Measurements from ENCODE around the gene GAREM1.
"Not testable (repeated sequence)": the region's sequence is repeated elsewhere in the genome, so short reads cannot be mapped to it uniquely, and the experiment has no call there.

Gene GAREM1

GRCh38 chr18:32291623-32292022, 179.1 kb downstream of the GAREM1 start:
- not testable (repeated sequence) for H3K9me3 ChIP-seq (ENCODE audit: control insufficient read depth, low read length); H3K4me3 ChIP-seq (ENCODE audit: extremely low read depth, insufficient read depth, low read length, poor library complexity, severe bottlenecking); H3K36me3 ChIP-seq (ENCODE audit: control insufficient read depth, insufficient read depth, low read length); H3K27ac ChIP-seq (ENCODE audit: low read depth, low read length, severe bottlenecking); H3K4me1 ChIP-seq (ENCODE audit: control insufficient read depth, insufficient read depth, low read length, poor library complexity, severe bottlenecking)
- WGBS, 2 experiments (ENCODE audit: insufficient coverage in 2 of 2): 80 to 100% methylated on average over 1 to 2 of the region's 3 CpGs

- H3K9me3 ChIP-seq (ENCODE audit: control insufficient read depth, low read length): no peaks in the 10 kb centered on the region
Observed at GRCh38 chr18:32290810-32291209, 179.9 kb downstream of the GAREM1 start.

GRCh38 chr18:32289483-32290075, 181.1 kb downstream of the GAREM1 start:
- Histone ChIP-seq H3K4me1 (ENCODE audit: control insufficient read depth, insufficient read depth, low read length, poor library complexity, severe bottlenecking) (no peaks in the 10 kb centered on the region), H3K27ac (ENCODE audit: low read depth, low read length, severe bottlenecking) (no peak overlapping the region), H3K9me3 (ENCODE audit: control insufficient read depth, low read length) (no peaks in the 10 kb centered on the region), H3K4me3 (ENCODE audit: extremely low read depth, insufficient read depth, low read length, poor library complexity, severe bottlenecking) (no peak overlapping the region), H3K36me3 (ENCODE audit: control insufficient read depth, insufficient read depth, low read length) (peaks cover 5% of the 10 kb centered on the region)
- WGBS, 2 experiments (ENCODE audit: insufficient coverage in 2 of 2): no CpG with 5 or more reads among the region's 1 CpG

More at GRCh38 chr18:32290810-32291209, 179.9 kb downstream of the GAREM1 start:
- H3K27ac ChIP-seq (ENCODE audit: low read depth, low read length, severe bottlenecking): no peak overlapping the region
- H3K36me3 ChIP-seq (ENCODE audit: control insufficient read depth, insufficient read depth, low read length): peaks cover 5% of the 10 kb centered on the region
- H3K4me1 ChIP-seq (ENCODE audit: control insufficient read depth, insufficient read depth, low read length, poor library complexity, severe bottlenecking): no peaks in the 10 kb centered on the region
- 88% methylated on average over 1 of the region's 2 CpGs; no CpG with 5 or more reads in 1 of the 2 experiments for WGBS, 2 experiments (ENCODE audit: insufficient coverage in 2 of 2)
- H3K4me3 ChIP-seq (ENCODE audit: extremely low read depth, insufficient read depth, low read length, poor library complexity, severe bottlenecking): no peak overlapping the region

- no peak overlapping the region for H3K27ac ChIP-seq (ENCODE audit: low read depth, low read length, severe bottlenecking)
- H3K9me3 ChIP-seq (ENCODE audit: control insufficient read depth, low read length): no peaks in the 10 kb centered on the region
- no peak overlapping the region for H3K4me3 ChIP-seq (ENCODE audit: extremely low read depth, insufficient read depth, low read length, poor library complexity, severe bottlenecking)
- H3K36me3 ChIP-seq (ENCODE audit: control insufficient read depth, insufficient read depth, low read length): peaks cover 5% of the 10 kb centered on the region
- H3K4me1 ChIP-seq (ENCODE audit: control insufficient read depth, insufficient read depth, low read length, poor library complexity, severe bottlenecking): no peaks in the 10 kb centered on the region
- 93 to 98% methylated on average over 7 to 9 of the region's 9 CpGs for WGBS, 2 experiments (ENCODE audit: insufficient coverage in 2 of 2)
Observed at GRCh38 chr18:32287873-32288272, 182.8 kb downstream of the GAREM1 start.

GRCh38 chr18:32287249-32287648, 183.4 kb downstream of the GAREM1 start:
- Histone ChIP-seq H3K36me3 (ENCODE audit: control insufficient read depth, insufficient read depth, low read length) (peaks cover 5% of the 10 kb centered on the region), H3K4me1 (ENCODE audit: control insufficient read depth, insufficient read depth, low read length, poor library complexity, severe bottlenecking) (no peaks in the 10 kb centered on the region), H3K4me3 (ENCODE audit: extremely low read depth, insufficient read depth, low read length, poor library complexity, severe bottlenecking) (no peak overlapping the region), H3K27ac (ENCODE audit: low read depth, low read length, severe bottlenecking) (no peak overlapping the region), H3K9me3 (ENCODE audit: control insufficient read depth, low read length) (no peaks in the 10 kb centered on the region)
- WGBS, 2 experiments (ENCODE audit: insufficient coverage in 2 of 2): 91 to 98% methylated on average over 14 to 15 of the region's 16 CpGs

GRCh38 chr18:32286749-32287148, 183.9 kb downstream of the GAREM1 start:
- Histone ChIP-seq H3K4me3 (ENCODE audit: extremely low read depth, insufficient read depth, low read length, poor library complexity, severe bottlenecking) (no peak overlapping the region), H3K27ac (ENCODE audit: low read depth, low read length, severe bottlenecking) (no peak overlapping the region), H3K9me3 (ENCODE audit: control insufficient read depth, low read length) (no peaks in the 10 kb centered on the region), H3K4me1 (ENCODE audit: control insufficient read depth, insufficient read depth, low read length, poor library complexity, severe bottlenecking) (no peaks in the 10 kb centered on the region), H3K36me3 (ENCODE audit: control insufficient read depth, insufficient read depth, low read length) (peaks cover 5% of the 10 kb centered on the region)
- WGBS, 2 experiments (ENCODE audit: insufficient coverage in 2 of 2): 97 to 100% methylated on average over 3 to 4 of the region's 5 CpGs

- H3K9me3 ChIP-seq (ENCODE audit: control insufficient read depth, low read length): no peaks in the 10 kb centered on the region
- no peaks in the 10 kb centered on the region for H3K4me1 ChIP-seq (ENCODE audit: control insufficient read depth, insufficient read depth, low read length, poor library complexity, severe bottlenecking)
- no CpG with 5 or more reads among the region's 1 CpG for WGBS, 2 experiments (ENCODE audit: insufficient coverage in 2 of 2)
- no peak overlapping the region for H3K27ac ChIP-seq (ENCODE audit: low read depth, low read length, severe bottlenecking)
- H3K36me3 ChIP-seq (ENCODE audit: control insufficient read depth, insufficient read depth, low read length): peaks cover 5% of the 10 kb centered on the region
- H3K4me3 ChIP-seq (ENCODE audit: extremely low read depth, insufficient read depth, low read length, poor library complexity, severe bottlenecking): no peak overlapping the region
Observed at GRCh38 chr18:32284284-32284683, 186.4 kb downstream of the GAREM1 start.

GRCh38 chr18:32280911-32281310, 189.8 kb downstream of the GAREM1 start:
- H3K36me3 ChIP-seq (ENCODE audit: control insufficient read depth, insufficient read depth, low read length): no peaks in the 10 kb centered on the region
- H3K4me3 ChIP-seq (ENCODE audit: extremely low read depth, insufficient read depth, low read length, poor library complexity, severe bottlenecking): no peak overlapping the region
- H3K4me1 ChIP-seq (ENCODE audit: control insufficient read depth, insufficient read depth, low read length, poor library complexity, severe bottlenecking): no peaks in the 10 kb centered on the region
- H3K27ac ChIP-seq (ENCODE audit: low read depth, low read length, severe bottlenecking): no peak overlapping the region
- 83 to 95% methylated on average over 1 to 3 of the region's 4 CpGs for WGBS, 2 experiments (ENCODE audit: insufficient coverage in 2 of 2)
- no peaks in the 10 kb centered on the region for H3K9me3 ChIP-seq (ENCODE audit: control insufficient read depth, low read length)

GRCh38 chr18:32280188-32280783, 190.4 kb downstream of the GAREM1 start:
- no peaks in the 10 kb centered on the region for H3K9me3 ChIP-seq (ENCODE audit: control insufficient read depth, low read length)
- 78% methylated on average over 3 to 4 of the region's 4 CpGs for WGBS, 2 experiments (ENCODE audit: insufficient coverage in 2 of 2)

GRCh38 chr18:32278177-32278799, 192.4 kb downstream of the GAREM1 start:
- Histone ChIP-seq H3K36me3 (ENCODE audit: control insufficient read depth, insufficient read depth, low read length) (no peaks in the 10 kb centered on the region), H3K27ac (ENCODE audit: low read depth, low read length, severe bottlenecking) (no peak overlapping the region), H3K4me1 (ENCODE audit: control insufficient read depth, insufficient read depth, low read length, poor library complexity, severe bottlenecking) (no peaks in the 10 kb centered on the region), H3K4me3 (ENCODE audit: extremely low read depth, insufficient read depth, low read length, poor library complexity, severe bottlenecking) (no peak overlapping the region), H3K9me3 (ENCODE audit: control insufficient read depth, low read length) (no peaks in the 10 kb centered on the region)
- 83% methylated on average over 2 of the region's 4 CpGs; no CpG with 5 or more reads in 1 of the 2 experiments for WGBS, 2 experiments (ENCODE audit: insufficient coverage in 2 of 2)

More at GRCh38 chr18:32280188-32280783, 190.4 kb downstream of the GAREM1 start:
- no peaks in the 10 kb centered on the region for H3K4me1 ChIP-seq (ENCODE audit: control insufficient read depth, insufficient read depth, low read length, poor library complexity, severe bottlenecking)
- H3K4me3 ChIP-seq (ENCODE audit: extremely low read depth, insufficient read depth, low read length, poor library complexity, severe bottlenecking): no peak overlapping the region
- no peaks in the 10 kb centered on the region for H3K36me3 ChIP-seq (ENCODE audit: control insufficient read depth, insufficient read depth, low read length)
- H3K27ac ChIP-seq (ENCODE audit: low read depth, low read length, severe bottlenecking): no peak overlapping the region

GRCh38 chr18:32277549-32277948, 193.1 kb downstream of the GAREM1 start:
- Histone ChIP-seq H3K4me3 (ENCODE audit: extremely low read depth, insufficient read depth, low read length, poor library complexity, severe bottlenecking) (no peak overlapping the region), H3K27ac (ENCODE audit: low read depth, low read length, severe bottlenecking) (no peak overlapping the region), H3K36me3 (ENCODE audit: control insufficient read depth, insufficient read depth, low read length) (no peaks in the 10 kb centered on the region), H3K4me1 (ENCODE audit: control insufficient read depth, insufficient read depth, low read length, poor library complexity, severe bottlenecking) (no peaks in the 10 kb centered on the region), H3K9me3 (ENCODE audit: control insufficient read depth, low read length) (no peaks in the 10 kb centered on the region)
- WGBS, 2 experiments (ENCODE audit: insufficient coverage in 2 of 2): 100% methylated on average over 1 of the region's 2 CpGs

All from mesodermal cell (in vitro differentiated cells).